ENCODE data around the gene VPS37C. TPM values are rescaled to one million over a fixed set of nuclear protein-coding genes. Genes with fewer than 3 reads are reported as not detected.
A peak's percentile ranks its signal among the peaks of the same experiment; 100 is the strongest.

Gene VPS37C
- total and polyA plus RNA-seq, 9 of the 15 experiments (the other 6 are each of a cell fraction or from before 2014, with no cell fraction given): 0.62 to 29.8 (median 11.5) TPM

- H3K4me1 ChIP-seq (replicated peaks in 1 of 2; ENCODE audit: control insufficient read depth in 2 of 2, insufficient read depth in 2 of 2, low read length in 2 of 2): peaks cover 0 to 4% of the 10 kb centered on the region in 2 experiments; a peak in 2 of 5 replicates
- TF ChIP-seq ZNF146 (CRISPR knock-in tag; IDR thresholded peaks at IDR 0.05; ENCODE audit: unreplicated experiment): peak; percentile 74
- TF ChIP-seq RBM25 (IDR thresholded peaks at IDR 0.05; ENCODE audit: low read depth, low read length, severe bottlenecking): peak; percentile 23
- no peak for TF ChIP-seq ZNF133 (CRISPR knock-in tag; IDR thresholded peaks at IDR 0.05)
- in situ Hi-C loops (cut with MboI): no loop called here
These were observed 77.6 kb downstream of the VPS37C start for GRCh38 chr11:61083601-61084147.

DNA sequence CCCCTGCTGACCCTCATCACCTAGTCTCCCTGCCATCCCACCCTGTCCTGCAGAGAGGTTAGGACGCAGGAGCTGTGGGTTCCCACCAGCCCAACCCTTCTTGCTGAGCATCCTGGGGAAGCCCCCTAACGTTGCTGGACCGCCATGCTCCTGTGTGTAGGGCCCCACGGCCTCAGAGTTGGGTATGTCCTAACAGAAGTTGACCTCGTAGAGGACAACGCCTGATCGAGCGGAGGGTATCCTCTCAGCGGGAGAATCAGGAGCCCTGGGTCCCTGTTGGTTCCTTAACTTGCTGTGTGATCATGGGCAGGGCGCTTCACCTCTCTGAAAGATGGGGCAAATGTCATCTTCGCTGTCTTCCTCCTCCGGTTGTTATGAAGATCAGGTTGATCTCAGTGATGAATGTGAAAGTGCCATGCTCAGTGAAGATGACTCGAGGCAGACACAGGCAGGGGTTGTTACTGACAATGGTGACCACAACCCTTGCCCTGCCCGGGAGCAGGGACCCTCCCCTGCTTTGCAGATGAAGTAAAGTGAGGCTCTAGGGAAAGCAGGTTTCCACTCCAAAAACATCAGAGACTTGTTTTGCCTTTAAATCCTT is 78.2 kb downstream of the VPS37C start:
- Histone ChIP-seq H3K9me3 (replicated peaks; ENCODE audit: control insufficient read depth, insufficient read depth, low read depth, low read length) (no peaks in the 10 kb centered on the region; the same call in 1 of the 2 replicates), H2AFZ (ENCODE audit: low read depth, low read length) (no peak overlapping the region), H4K20me1 (replicated peaks; ENCODE audit: control insufficient read depth, insufficient read depth, low read length) (no peaks in the 10 kb centered on the region), H3K9me1 (ENCODE audit: control insufficient read depth, insufficient read depth, low read length) (no peaks in the 10 kb centered on the region), H3K36me3 (ENCODE audit: control insufficient read depth, insufficient read depth, low read length) (no peaks in the 10 kb centered on the region), H3K27me3 (ENCODE audit: control insufficient read depth in 2 of 2, insufficient read depth in 2 of 2, low read length in 2 of 2) (peaks cover 17 to 52% of the 10 kb centered on the region in 2 experiments), H3K4me1 (replicated peaks in 1 of 2; ENCODE audit: control insufficient read depth in 2 of 2, insufficient read depth in 2 of 2, low read length in 2 of 2) (peaks cover 0 to 4% of the 10 kb centered on the region in 2 experiments; a peak in 2 of 5 replicates), H3K79me2 (ENCODE audit: control insufficient read depth, insufficient read depth, low read length) (no peaks in the 10 kb centered on the region), H3K4me3 (no peak overlapping the region), H3K27ac (ENCODE audit: extremely low read depth, low read depth, low read length) (no peak overlapping the region), H3K9ac (ENCODE audit: insufficient read depth in 1 of 2, low read depth in 2 of 2, low read length in 2 of 2) (no peak overlapping the region), H3K4me2 (ENCODE audit: insufficient read depth, low read length) (no peak overlapping the region)
- FAIRE-seq (peak; percentile 29), ATAC-seq (no peak), DNase-seq (ENCODE audit: extremely low read depth in 1 of 4, low spot score in 3 of 4) (no peak)
- BruUV-seq (replicated peaks): no TSS peak
- in situ Hi-C loops (cut with MboI): no loop called here
- intact Hi-C loops (cut with micrococcal nuclease): no loop called here
- ChIA-PET CTCF (ENCODE audit: low intra/inter-chr PET ratio) (no interaction called here), POLR2A (no interaction called here)
- no peak for TF ChIP-seq FOS (IDR thresholded peaks at IDR 0.05; ENCODE audit: extremely low read depth, insufficient read length)
- no peak for TF ChIP-seq CBFA2T2 (conservative IDR thresholded peaks at IDR 0.05)
- TF ChIP-seq BRD9 (IDR thresholded peaks at IDR 0.05; ENCODE audit: low read depth, partially characterized antibody): peak; percentile 38
- 2% methylated on average over 14 of the region's 14 CpGs for WGBS (ENCODE audit: insufficient coverage, low coverage, missing lambda C conversion rate)

More at GRCh38 chr11:61083601-61084147, 77.6 kb downstream of the VPS37C start:
- Histone ChIP-seq H3K4me2 (ENCODE audit: insufficient read depth, low read length) (no peak overlapping the region), H3K9ac (ENCODE audit: insufficient read depth in 1 of 2, low read depth in 2 of 2, low read length in 2 of 2) (no peak overlapping the region), H3K27ac (ENCODE audit: extremely low read depth, low read depth, low read length) (no peak overlapping the region), H3K79me2 (ENCODE audit: control insufficient read depth, insufficient read depth, low read length) (no peaks in the 10 kb centered on the region), H2AFZ (ENCODE audit: low read depth, low read length) (no peak overlapping the region), H4K20me1 (replicated peaks; ENCODE audit: control insufficient read depth, insufficient read depth, low read length) (no peaks in the 10 kb centered on the region), H3K9me1 (ENCODE audit: control insufficient read depth, insufficient read depth, low read length) (no peaks in the 10 kb centered on the region), H3K27me3 (ENCODE audit: control insufficient read depth in 2 of 2, insufficient read depth in 2 of 2, low read length in 2 of 2) (peaks cover 16 to 52% of the 10 kb centered on the region in 2 experiments; a peak in 4 of 5 replicates), H3K36me3 (ENCODE audit: control insufficient read depth, insufficient read depth, low read length) (no peaks in the 10 kb centered on the region), H3K4me3 (no peak overlapping the region), H3K9me3 (replicated peaks; ENCODE audit: control insufficient read depth, insufficient read depth, low read depth, low read length) (no peaks in the 10 kb centered on the region; the same call in 1 of the 2 replicates)
- DNase-seq (ENCODE audit: extremely low read depth in 1 of 4, low spot score in 3 of 4) (no peak), FAIRE-seq (no peak), ATAC-seq (no peak)
- POLR2A ChIA-PET: no interaction called here
- intact Hi-C loops (cut with micrococcal nuclease): no loop called here
- WGBS (ENCODE audit: insufficient coverage, low coverage, missing lambda C conversion rate): 46% methylated on average over 13 of the region's 13 CpGs
- no TSS peak for BruUV-seq (replicated peaks)
- CTCF ChIA-PET (ENCODE audit: low intra/inter-chr PET ratio): no interaction called here
